Liver (tissue), 9 donors: ENCODE results near the gene HOXB5. TPM values are rescaled to one million over a fixed set of nuclear protein-coding genes. Genes with fewer than 3 reads are reported as not detected.

ENCODE experiments used
- DNase-seq: peaks from one replicate; pipeline ENCODE4 v3.0.0-alpha.2; 2017; ENCODE audit warnings: low spot score
- H3K27ac ChIP-seq, 2 donors: one replicate each; pipeline ENCODE4 v1.7.0; 2013; ENCODE audit warnings: inconsistent platforms in 2 of 2, low read length in 2 of 2, control low read depth in 1 of 2, low read depth in 1 of 2, mild to moderate bottlenecking in 1 of 2
- H3K27me3 ChIP-seq, 4 donors: one replicate each; pipeline versions ENCODE4 v1.6.1 to v1.7.0; 2013; ENCODE audit warnings: low read length in 3 of 4, inconsistent platforms in 1 of 4, mild to moderate bottlenecking in 1 of 4, moderate library complexity in 1 of 4; ENCODE audit not compliant: control insufficient read depth in 4 of 4, insufficient read depth in 4 of 4
- H3K36me3 ChIP-seq, 4 donors: one replicate each; pipeline versions ENCODE4 v1.6.1 to v1.7.0; 2013; ENCODE audit warnings: low read length in 3 of 4, mild to moderate bottlenecking in 3 of 4, low read depth in 1 of 4, moderate library complexity in 1 of 4; ENCODE audit not compliant: control insufficient read depth in 4 of 4, insufficient read depth in 3 of 4
- H3K4me1 ChIP-seq, 4 donors: one replicate each; pipeline versions ENCODE4 v1.6.1 to v1.7.0; 2013; ENCODE audit warnings: low read length in 3 of 4, mild to moderate bottlenecking in 3 of 4, moderate library complexity in 1 of 4; ENCODE audit not compliant: control insufficient read depth in 4 of 4, insufficient read depth in 4 of 4
- H3K4me3 ChIP-seq, 3 donors: one replicate each; pipeline versions ENCODE4 v1.6.1 to v1.7.0; 2013; ENCODE audit warnings: low read length in 3 of 3, control low read depth in 1 of 3, low read depth in 1 of 3, mild to moderate bottlenecking in 1 of 3
- H3K9ac ChIP-seq, 2 donors: one replicate each; pipeline ENCODE4 v1.7.0; 2013; ENCODE audit warnings: low read length in 2 of 2, mild to moderate bottlenecking in 2 of 2, moderate library complexity in 2 of 2, control low read depth in 1 of 2, low read depth in 1 of 2
- H3K9me3 ChIP-seq, 4 donors: one replicate each; pipeline versions ENCODE4 v1.6.1 to v1.7.0; 2013; ENCODE audit warnings: low read length in 3 of 4; ENCODE audit not compliant: control insufficient read depth in 4 of 4
- EGR1 ChIP-seq, 2 donors: IDR thresholded peaks; 2 replicates each; pipeline ENCODE4 v1.6.1; 2016 to 2018; ENCODE audit warnings: antibody characterized with exemption in 2 of 2, low read depth in 2 of 2
- FOXA1 ChIP-seq: IDR thresholded peaks from 2 replicates; pipeline ENCODE4 v1.6.1; 2016; ENCODE audit warnings: antibody characterized with exemption
- FOXA2 ChIP-seq: IDR thresholded peaks from 2 replicates; pipeline ENCODE4 v1.6.1; 2016; ENCODE audit warnings: antibody characterized with exemption
- GABPA ChIP-seq, 2 donors: IDR thresholded peaks in 1 of 2; conservative IDR thresholded peaks in 1 of 2; 2 replicates each; pipeline ENCODE4 v1.6.1; 2016; ENCODE audit warnings: antibody characterized with exemption in 2 of 2, mild to moderate bottlenecking in 1 of 2, moderate library complexity in 1 of 2
- HNF4A ChIP-seq, 2 donors: conservative IDR thresholded peaks; 2 replicates each; pipeline ENCODE4 v1.6.1; 2016; ENCODE audit warnings: antibody characterized with exemption in 2 of 2, mild to moderate bottlenecking in 2 of 2
- HNF4G ChIP-seq: IDR thresholded peaks from 2 replicates; pipeline ENCODE4 v1.6.1; 2016; ENCODE audit warnings: antibody characterized with exemption
- JUND ChIP-seq, 2 donors: IDR thresholded peaks; 2 replicates each; pipeline ENCODE4 v1.6.1; 2016; ENCODE audit warnings: antibody characterized with exemption in 2 of 2
- NR2F2 ChIP-seq: IDR thresholded peaks from 2 replicates; pipeline ENCODE4 v1.6.1; 2016; ENCODE audit warnings: antibody characterized with exemption
- RAD21 ChIP-seq, 2 donors: IDR thresholded peaks; 2 replicates each; pipeline ENCODE4 v1.6.1; 2016; ENCODE audit warnings: antibody characterized with exemption in 2 of 2, mild to moderate bottlenecking in 2 of 2
- RXRA ChIP-seq, 2 donors: IDR thresholded peaks; 2 replicates each; pipeline ENCODE4 v1.6.1; 2017 to 2018; ENCODE audit warnings: antibody characterized with exemption in 2 of 2, mild to moderate bottlenecking in 1 of 2
- SP1 ChIP-seq: IDR thresholded peaks from 2 replicates; pipeline ENCODE4 v1.6.1; 2018; ENCODE audit warnings: antibody characterized with exemption, mild to moderate bottlenecking
- TAF1 ChIP-seq: conservative IDR thresholded peaks from 2 replicates; pipeline ENCODE4 v1.6.1; 2016; ENCODE audit warnings: antibody characterized with exemption, mild to moderate bottlenecking
- YY1 ChIP-seq: IDR thresholded peaks from 2 replicates; pipeline ENCODE4 v1.6.1; 2016; ENCODE audit warnings: antibody characterized with exemption, mild to moderate bottlenecking
- WGBS: extraction: QIAGEN DNeasy Blood & Tissue Kit; methylation state at CpG from one replicate; pipeline ENCODE4 v1.1.7; 2013; 5-methylcytosine and 5-hydroxymethylcytosine counted together
- polyA plus RNA-seq, 2 donors: library from polyadenylated mRNA; stranded (reverse) in 1 of 2; unstranded in 1 of 2; fragments of 200-250 nt in 1 of 2; fragments of >200 nt in 1 of 2; fragmentation: Nextera tagmentation in 1 of 2; extraction: Ambion mirVana in 1 of 2; gene quantifications; one replicate each; pipeline versions ENCODE4 v1.2.1 to v1.2.3, GENCODE V29; 2013 to 2015
- total RNA-seq, 2 donors: library from RNA; depleted of rRNA; stranded (reverse); fragments of >200 nt; gene quantifications; one replicate each; pipeline ENCODE4 v1.2.3, GENCODE V29; 2014
- TF ChIP-seq, protein P1 (sequence below): IDR thresholded peaks from 2 replicates; pipeline ENCODE4 v1.6.1; 2016; ENCODE audit warnings: antibody characterized with exemption
- TF ChIP-seq, protein P2 (sequence below): fragments of 150-350 bp; IDR thresholded peaks from 2 replicates; pipeline ENCODE4 v1.5.1; 2017; ENCODE audit warnings: improper control_type of control experiment, low read depth, low read length; ENCODE audit not compliant: missing input control
- TF ChIP-seq, protein P3 (sequence below): IDR thresholded peaks from 2 replicates; pipeline ENCODE4 v1.6.1; 2016; ENCODE audit warnings: antibody characterized with exemption
- donor health status: healthy.
- donor health status: healthy.
- donor health status: healthy.
- donor health status: healthy.
- donor health status: healthy.

HOXB5 gene
- total and polyA plus RNA-seq, 4 donors = 0.08 to 0.38 (median 0.36) TPM; not detected in 1

DNA sequence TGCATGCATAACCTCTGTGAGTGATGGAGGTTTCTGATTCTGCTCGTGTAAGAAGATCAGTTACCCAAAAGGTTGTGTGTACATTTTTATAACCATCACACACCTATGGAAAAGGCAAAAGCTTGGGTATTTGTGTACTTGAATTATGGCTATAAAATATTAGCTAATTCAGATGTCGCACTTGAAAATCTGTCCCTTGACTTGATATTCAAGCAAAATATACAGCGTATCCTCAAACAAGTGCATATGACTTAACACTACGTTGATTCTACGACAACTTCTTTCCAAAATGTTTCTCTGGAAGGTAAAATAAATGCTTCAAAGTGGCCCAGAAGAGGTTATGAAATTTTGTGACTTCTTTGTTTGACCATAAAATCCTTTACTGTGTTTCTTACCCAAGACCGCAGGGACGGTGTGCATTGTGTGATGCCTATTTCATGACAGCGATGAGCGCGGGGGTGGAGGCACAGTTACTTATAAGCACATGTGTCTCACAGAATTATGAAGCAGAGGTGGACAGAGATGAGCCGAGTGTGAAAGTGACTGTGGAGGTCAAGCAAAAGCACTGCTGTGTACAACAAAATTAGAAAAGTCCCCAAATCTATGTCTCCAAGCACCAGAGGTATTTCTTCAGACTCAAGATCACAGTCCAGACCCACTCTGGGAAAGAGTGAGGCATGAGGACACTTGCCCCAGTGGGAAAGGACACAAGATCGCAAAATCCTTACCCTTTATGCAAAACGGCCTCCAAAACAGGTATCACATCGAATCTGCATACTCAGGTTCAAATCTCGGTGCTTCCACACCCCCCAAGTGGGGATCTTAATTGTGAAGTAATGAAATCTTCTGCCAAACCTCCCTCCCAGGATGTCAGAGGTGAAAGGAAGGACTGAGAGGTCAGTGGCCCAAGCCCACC lies 36.7 kb upstream of the HOXB5 start:
- WGBS = 25% methylated on average over 15 of the region's 15 CpGs
- Histone ChIP-seq H3K36me3 (no peaks in the 10 kb centered on the region), H3K9ac (no peak overlapping the region), H3K27me3 (peaks cover 10 to 62% (median 36%) of the 10 kb centered on the region in 4 donors), H3K9me3 (no peaks in the 10 kb centered on the region), H3K4me3 (no peak overlapping the region), H3K4me1 (peaks cover 8 to 10% (median 8%) of the 10 kb centered on the region in 4 donors), H3K27ac (no peak overlapping the region)
- TF ChIP-seq, protein P1, sequence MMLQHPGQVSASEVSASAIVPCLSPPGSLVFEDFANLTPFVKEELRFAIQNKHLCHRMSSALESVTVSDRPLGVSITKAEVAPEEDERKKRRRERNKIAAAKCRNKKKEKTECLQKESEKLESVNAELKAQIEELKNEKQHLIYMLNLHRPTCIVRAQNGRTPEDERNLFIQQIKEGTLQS = no peak
- TF ChIP-seq FOXA1 (no peak), JUND (IDR thresholded peaks at IDR 0.05) (no peak), SP1 (no peak)
- no peak for DNase-seq

DNA sequence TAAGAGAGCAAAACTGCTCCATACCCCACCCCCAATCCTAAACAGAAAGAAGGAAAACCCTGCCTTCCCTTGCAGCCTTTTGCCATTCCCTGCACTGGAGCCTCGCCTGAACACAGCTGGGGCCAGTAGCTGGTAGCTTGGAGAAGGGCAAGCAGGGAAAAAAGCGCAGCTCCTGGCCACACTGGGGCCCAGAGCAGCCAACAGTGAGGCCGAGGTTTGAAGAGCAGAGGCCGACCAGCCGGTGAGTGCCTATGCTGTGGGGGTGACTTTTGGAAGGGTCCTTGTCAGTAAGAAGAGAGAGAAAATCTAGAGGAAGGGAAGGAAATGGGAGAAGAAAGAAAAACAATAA lies 35.8 kb upstream of the HOXB5 start:
- 16% methylated on average over 5 of the region's 5 CpGs for WGBS
- Histone ChIP-seq H3K9me3 (no peaks in the 10 kb centered on the region), H3K4me3 (no peak overlapping the region), H3K27ac (no peak overlapping the region), H3K36me3 (no peaks in the 10 kb centered on the region), H3K4me1 (peaks cover 10 to 14% (median 13%) of the 10 kb centered on the region in 4 donors), H3K9ac (no peak overlapping the region), H3K27me3 (peaks cover 7 to 53% (median 36%) of the 10 kb centered on the region in 4 donors)
- TF ChIP-seq FOXA1 = no peak
- TF ChIP-seq SP1 = no peak
- TF ChIP-seq, protein P2, sequence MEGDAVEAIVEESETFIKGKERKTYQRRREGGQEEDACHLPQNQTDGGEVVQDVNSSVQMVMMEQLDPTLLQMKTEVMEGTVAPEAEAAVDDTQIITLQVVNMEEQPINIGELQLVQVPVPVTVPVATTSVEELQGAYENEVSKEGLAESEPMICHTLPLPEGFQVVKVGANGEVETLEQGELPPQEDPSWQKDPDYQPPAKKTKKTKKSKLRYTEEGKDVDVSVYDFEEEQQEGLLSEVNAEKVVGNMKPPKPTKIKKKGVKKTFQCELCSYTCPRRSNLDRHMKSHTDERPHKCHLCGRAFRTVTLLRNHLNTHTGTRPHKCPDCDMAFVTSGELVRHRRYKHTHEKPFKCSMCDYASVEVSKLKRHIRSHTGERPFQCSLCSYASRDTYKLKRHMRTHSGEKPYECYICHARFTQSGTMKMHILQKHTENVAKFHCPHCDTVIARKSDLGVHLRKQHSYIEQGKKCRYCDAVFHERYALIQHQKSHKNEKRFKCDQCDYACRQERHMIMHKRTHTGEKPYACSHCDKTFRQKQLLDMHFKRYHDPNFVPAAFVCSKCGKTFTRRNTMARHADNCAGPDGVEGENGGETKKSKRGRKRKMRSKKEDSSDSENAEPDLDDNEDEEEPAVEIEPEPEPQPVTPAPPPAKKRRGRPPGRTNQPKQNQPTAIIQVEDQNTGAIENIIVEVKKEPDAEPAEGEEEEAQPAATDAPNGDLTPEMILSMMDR = no peak
- no peak for TF ChIP-seq FOXA2
- TF ChIP-seq JUND (IDR thresholded peaks at IDR 0.05) = no peak
- DNase-seq = no peak

DNA sequence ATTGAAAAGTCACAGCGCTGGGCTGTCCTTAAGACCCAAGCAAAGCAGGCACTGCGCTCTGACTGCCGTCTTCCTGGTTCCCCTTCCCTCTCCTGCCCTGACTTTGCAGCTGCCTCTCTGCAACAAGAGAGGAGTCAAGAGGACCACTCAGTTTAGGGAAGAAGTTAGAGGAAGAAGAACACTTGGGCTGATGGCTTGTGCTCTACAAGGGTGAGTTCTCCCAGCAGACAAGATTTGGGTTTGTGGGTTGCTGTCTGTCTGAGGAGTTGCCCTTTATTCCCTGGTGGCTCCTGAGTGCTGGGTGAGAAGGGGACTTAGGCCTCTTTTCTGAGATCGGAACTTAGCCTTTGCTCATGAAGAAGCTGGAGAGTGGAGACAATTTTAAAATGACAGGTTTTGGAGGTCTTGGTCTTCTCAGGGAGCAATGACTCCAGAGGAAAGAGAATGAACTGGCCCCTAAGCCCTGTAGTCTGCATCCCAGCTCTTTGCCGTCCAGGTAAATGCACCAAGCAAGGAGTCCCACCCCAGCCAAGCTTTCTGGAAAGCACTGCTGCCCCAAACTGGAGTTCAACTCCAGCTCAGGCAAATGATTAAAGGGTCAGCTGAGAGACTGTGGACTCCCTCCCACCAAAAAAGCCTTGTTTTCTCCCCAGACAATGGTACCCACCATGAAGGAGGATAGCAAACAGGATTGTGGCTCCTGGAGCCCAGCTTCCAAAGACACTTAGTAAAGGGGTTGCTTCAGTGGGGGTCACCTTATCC lies 35.3 kb upstream of the HOXB5 start:
- no peak overlapping the region for H3K9ac ChIP-seq
- peaks cover 9 to 14% (median 13%) of the 10 kb centered on the region in 4 donors for H3K4me1 ChIP-seq
- H3K4me3 ChIP-seq = no peak overlapping the region
- H3K27ac ChIP-seq = no peak overlapping the region
- no peak for DNase-seq
- H3K27me3 ChIP-seq = peaks cover 7 to 54% (median 37%) of the 10 kb centered on the region in 4 donors
- 25% methylated on average over 5 of the region's 5 CpGs for WGBS
- H3K36me3 ChIP-seq = no peaks in the 10 kb centered on the region
- no peaks in the 10 kb centered on the region for H3K9me3 ChIP-seq
- TF ChIP-seq, protein P2 = no peak
- TF ChIP-seq EGR1 (IDR thresholded peaks at IDR 0.05; ENCODE audit: low read depth in 2 of 2) (no peak), HNF4G (no peak), HNF4A (conservative IDR thresholded peaks at IDR 0.05) (no peak), JUND (IDR thresholded peaks at IDR 0.05) (no peak), YY1 (no peak), FOXA1 (no peak), RAD21 (IDR thresholded peaks at IDR 0.05) (no peak), RXRA (IDR thresholded peaks at IDR 0.05) (no peak), NR2F2 (no peak), SP1 (no peak), GABPA (IDR thresholded peaks at IDR 0.05 in 1 of 2, conservative IDR thresholded peaks at IDR 0.05 in 1 of 2) (no peak), TAF1 (no peak)
- TF ChIP-seq, protein P3, sequence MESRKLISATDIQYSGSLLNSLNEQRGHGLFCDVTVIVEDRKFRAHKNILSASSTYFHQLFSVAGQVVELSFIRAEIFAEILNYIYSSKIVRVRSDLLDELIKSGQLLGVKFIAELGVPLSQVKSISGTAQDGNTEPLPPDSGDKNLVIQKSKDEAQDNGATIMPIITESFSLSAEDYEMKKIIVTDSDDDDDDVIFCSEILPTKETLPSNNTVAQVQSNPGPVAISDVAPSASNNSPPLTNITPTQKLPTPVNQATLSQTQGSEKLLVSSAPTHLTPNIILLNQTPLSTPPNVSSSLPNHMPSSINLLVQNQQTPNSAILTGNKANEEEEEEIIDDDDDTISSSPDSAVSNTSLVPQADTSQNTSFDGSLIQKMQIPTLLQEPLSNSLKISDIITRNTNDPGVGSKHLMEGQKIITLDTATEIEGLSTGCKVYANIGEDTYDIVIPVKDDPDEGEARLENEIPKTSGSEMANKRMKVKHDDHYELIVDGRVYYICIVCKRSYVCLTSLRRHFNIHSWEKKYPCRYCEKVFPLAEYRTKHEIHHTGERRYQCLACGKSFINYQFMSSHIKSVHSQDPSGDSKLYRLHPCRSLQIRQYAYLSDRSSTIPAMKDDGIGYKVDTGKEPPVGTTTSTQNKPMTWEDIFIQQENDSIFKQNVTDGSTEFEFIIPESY = no peak
- TF ChIP-seq, protein P1 = no peak
